Stimulated activated memory B cell treated with anti-CD40 and anti-IgM and Interleukin-4, amounts not matched to agents 10 μg/mL and 1 μg/mL and 100 μg/mL, for 72 hours (primary cell): ENCODE data around the gene GABRR1.
"Not testable (repeated sequence)": the region's sequence is repeated elsewhere in the genome, so short reads cannot be mapped to it uniquely, and the experiment has no call there.

ENCODE experiments used
- ATAC-seq: fragments of 150-1000 bp; cut with Tn5 transposase; 2 replicates; pipeline ENCODE4 v1.10.0; 2021
- H3K27ac Mint-ChIP-seq: one replicate; pipeline ENCODE4 v1.8.0; 2022; ENCODE audit warnings: mild to moderate bottlenecking, mixed read lengths
- H3K27me3 Mint-ChIP-seq: one replicate; pipeline ENCODE4 v1.8.0; 2022; ENCODE audit warnings: mixed read lengths
- H3K36me3 Mint-ChIP-seq: one replicate; pipeline ENCODE4 v1.8.0; 2022; ENCODE audit warnings: mixed read lengths
- H3K4me1 Mint-ChIP-seq: one replicate; pipeline ENCODE4 v1.8.0; 2022; ENCODE audit warnings: mixed read lengths
- H3K4me3 Mint-ChIP-seq: one replicate; pipeline ENCODE4 v1.8.0; 2022; ENCODE audit warnings: mild to moderate bottlenecking, moderate library complexity, mixed read lengths
- H3K9me3 Mint-ChIP-seq: one replicate; pipeline ENCODE4 v1.8.0; 2022; ENCODE audit warnings: mixed read lengths

The GABRR1 gene

DNA sequence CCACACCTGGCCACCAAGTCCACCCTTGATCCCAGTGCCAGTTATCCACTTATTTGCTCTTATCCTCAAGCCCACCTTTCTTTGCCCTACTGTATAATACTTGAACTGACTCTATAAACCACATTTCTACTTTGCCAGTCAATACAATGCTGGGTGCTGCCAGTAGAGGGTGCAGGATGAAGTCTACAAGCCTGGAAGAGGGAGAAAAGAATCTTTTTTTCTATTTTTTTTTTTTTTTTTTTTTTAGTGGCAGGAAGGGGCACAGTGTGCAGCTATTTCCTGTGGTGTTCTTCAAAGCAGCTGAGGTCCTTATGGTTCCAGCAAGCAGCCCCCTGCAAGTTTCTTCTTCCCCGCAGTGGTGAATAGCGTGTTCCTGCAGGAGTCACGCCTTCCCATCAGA lies 22.2 kb upstream of the GABRR1 start:
- no peak overlapping the region for H3K27ac Mint-ChIP-seq
- no peak for ATAC-seq
- H3K27me3 Mint-ChIP-seq: peaks cover 47% of the 10 kb centered on the region
- peaks cover 8% of the 10 kb centered on the region for H3K36me3 Mint-ChIP-seq
- peaks cover 12% of the 10 kb centered on the region for H3K4me1 Mint-ChIP-seq
- no peak overlapping the region for H3K4me3 Mint-ChIP-seq
- H3K9me3 Mint-ChIP-seq: peaks cover 8% of the 10 kb centered on the region

DNA sequence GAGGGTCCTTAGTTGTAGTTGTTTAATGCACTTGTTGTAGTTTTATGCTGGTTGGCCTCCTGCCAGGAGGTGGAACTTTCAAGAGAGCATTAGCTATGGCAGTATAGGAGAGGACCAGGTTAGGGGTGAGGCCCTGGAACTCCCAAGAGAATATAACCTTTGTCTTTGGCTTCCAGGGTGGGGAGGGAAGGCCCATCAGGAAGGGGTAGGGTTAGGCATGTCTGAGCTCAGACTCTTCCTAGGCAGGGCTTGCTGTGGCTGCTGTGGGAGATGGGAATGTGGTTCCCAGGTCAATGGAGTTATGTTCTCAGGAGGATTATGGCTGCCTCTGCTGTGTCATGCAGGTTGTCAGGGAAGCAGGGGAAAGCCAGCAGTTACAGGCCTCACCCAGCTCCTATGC lies 20.0 kb upstream of the GABRR1 start:
- Mint-ChIP-seq H3K4me1 (peaks cover 12% of the 10 kb centered on the region), H3K27ac (no peak overlapping the region), H3K4me3 (no peak overlapping the region), H3K9me3 (peaks cover 8% of the 10 kb centered on the region), H3K27me3 (peaks cover 58% of the 10 kb centered on the region), H3K36me3 (peaks cover 8% of the 10 kb centered on the region)
- ATAC-seq: no peak

DNA sequence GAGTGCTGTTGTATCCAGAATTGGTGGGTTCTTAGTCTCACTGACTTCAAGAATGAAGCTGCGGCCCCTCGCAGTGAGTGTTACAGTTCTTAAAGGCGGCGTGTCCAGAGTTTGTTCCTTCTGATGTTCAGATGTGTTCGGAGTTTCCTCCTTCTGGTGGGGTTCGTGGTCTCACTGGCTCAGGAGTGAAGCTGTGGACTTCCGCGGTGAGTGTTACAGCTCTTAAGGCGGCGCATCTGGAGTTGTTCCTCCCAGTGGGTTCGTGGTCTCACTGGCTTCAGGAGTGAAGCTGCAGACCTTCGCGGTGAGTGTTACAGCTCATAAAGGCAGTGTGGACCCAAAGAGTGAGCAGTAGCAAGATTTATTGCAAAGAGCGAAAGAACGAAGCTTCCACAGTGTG lies 16.4 kb upstream of the GABRR1 start:
- ATAC-seq, H3K27ac Mint-ChIP-seq, H3K36me3 Mint-ChIP-seq, H3K4me1 Mint-ChIP-seq: not testable (repeated sequence)
- Mint-ChIP-seq H3K9me3 (peaks cover 13% of the 10 kb centered on the region), H3K4me3 (peak overlapping the region; percentile 50), H3K27me3 (peaks cover 57% of the 10 kb centered on the region)

DNA sequence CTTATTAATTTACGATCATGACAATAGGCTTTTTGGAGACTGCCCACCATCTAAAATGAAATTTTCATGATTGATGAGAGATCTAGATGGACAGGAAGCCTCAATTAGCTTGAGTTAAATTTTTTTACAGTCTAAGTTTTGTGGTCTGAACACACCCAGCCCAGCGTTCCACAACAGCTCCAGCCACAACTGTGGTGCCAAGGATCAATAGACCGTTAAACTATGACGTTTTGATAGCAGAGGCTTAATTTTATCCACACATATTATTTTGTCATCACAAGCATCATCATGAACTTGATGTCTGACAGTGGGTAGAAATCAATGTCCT lies 5.5 kb upstream of the GABRR1 start:
- Mint-ChIP-seq H3K4me3 (no peak overlapping the region), H3K4me1 (peaks cover under 1% of the 10 kb centered on the region), H3K9me3 (peaks cover 4% of the 10 kb centered on the region), H3K36me3 (no peaks in the 10 kb centered on the region), H3K27ac (no peak overlapping the region), H3K27me3 (peaks cover 8% of the 10 kb centered on the region)
- ATAC-seq: no peak

DNA sequence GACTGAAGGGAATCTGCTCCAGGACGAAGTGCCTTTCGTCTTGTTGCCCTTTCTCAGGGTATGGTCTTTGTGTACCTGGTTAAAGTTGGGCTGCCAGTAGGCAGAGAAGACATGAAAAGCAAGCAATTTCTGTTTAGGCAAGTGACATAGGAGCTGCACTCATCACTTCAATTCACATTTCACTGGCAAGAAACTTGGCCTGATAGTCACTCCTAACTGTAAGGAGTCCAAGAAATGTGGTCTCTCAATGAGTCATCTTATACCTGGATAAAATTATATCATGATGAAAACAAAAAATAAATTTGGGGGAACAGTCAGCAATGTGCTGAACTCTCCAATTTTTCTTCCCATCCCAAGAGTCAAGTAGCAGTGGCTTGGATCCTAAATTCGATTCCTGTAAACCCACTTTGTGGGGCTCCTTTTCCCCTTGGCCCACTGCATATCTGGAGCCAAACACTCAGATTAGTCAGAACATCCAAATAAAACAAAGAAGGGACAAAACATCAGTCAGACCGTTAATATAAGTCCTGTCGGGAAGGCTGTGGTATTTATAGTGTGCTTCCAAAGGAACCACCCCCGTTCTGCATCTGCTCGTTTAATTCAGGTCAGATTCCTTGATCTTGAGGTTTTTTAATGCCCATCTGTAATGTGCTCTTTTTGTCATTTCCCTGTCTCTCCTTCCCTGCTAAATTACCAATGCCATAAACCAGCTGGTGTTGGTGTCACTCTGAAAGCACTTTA lies 5.0 kb upstream of the GABRR1 start:
- peaks cover 14% of the 10 kb centered on the region for H3K27me3 Mint-ChIP-seq
- peaks cover 4% of the 10 kb centered on the region for H3K9me3 Mint-ChIP-seq
- no peak overlapping the region for H3K4me3 Mint-ChIP-seq
- H3K36me3 Mint-ChIP-seq: no peaks in the 10 kb centered on the region
- H3K27ac Mint-ChIP-seq: no peak overlapping the region
- no peak for ATAC-seq
- peaks cover 5% of the 10 kb centered on the region for H3K4me1 Mint-ChIP-seq

DNA sequence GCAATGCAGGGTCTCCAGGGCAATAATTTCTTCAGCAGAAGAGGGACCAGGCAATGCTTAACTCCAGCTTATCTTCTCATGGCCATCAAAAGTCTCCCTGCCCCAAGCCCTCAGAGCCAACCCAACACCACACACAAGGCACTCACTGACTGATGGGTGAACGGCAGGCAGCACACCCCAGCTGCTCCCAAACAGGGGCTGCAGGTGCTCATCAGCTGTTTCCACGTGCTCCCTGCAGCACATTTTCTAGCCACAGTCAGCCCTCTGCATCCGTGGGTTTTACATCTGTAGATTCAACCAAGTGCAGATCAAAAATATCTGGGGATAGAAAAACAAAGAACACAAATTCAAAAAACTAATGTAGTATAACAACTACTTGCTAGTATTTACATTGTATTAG lies 4.0 kb upstream of the GABRR1 start:
- H3K36me3 Mint-ChIP-seq: no peaks in the 10 kb centered on the region
- H3K4me3 Mint-ChIP-seq: no peak overlapping the region
- peaks cover 5% of the 10 kb centered on the region for H3K4me1 Mint-ChIP-seq
- no peak overlapping the region for H3K27ac Mint-ChIP-seq
- no peak for ATAC-seq
- peaks cover 4% of the 10 kb centered on the region for H3K9me3 Mint-ChIP-seq
- H3K27me3 Mint-ChIP-seq: peaks cover 18% of the 10 kb centered on the region

DNA sequence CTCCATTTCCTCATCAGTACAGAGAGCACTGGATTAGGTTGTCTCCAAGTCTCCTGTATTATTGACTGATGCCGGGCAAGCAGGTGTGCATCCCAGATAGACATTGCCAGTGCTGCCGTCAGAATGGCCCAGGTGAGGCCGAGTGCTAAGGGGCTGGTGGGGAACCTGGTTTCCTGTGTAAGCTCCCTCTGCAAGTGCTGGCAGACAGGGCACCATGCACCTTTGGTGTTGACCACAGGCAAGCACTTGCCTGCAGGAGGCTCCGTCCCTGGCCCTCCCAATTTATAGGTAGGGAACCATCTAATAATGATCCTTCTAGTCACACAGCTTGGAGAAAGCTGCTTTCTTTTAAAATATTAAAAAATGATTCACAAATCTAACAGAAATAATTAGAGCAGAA lies 747 bp downstream of the GABRR1 start:
- no peak for ATAC-seq
- Mint-ChIP-seq H3K4me3 (no peak overlapping the region), H3K4me1 (peaks cover 5% of the 10 kb centered on the region), H3K36me3 (no peaks in the 10 kb centered on the region), H3K27ac (no peak overlapping the region), H3K9me3 (no peaks in the 10 kb centered on the region), H3K27me3 (peaks cover 29% of the 10 kb centered on the region)

DNA sequence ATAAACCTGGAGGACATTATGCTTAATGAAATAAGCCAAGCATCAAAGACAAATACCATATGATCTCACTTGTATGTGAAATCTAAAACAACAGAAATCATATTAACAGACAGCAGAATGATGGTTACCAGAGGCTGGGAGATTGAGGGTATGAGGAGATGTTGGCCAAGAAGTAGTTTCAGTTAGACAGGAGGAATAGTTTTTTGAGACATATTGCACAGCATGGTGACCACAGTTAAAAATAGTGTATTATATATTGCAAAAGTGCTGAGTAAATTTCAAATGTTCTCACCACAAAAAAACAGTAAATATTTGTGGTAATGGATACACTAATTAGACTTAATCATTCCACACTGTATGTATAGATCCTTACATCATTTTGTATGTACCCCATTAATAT lies 1.8 kb downstream of the GABRR1 start:
- peaks cover 31% of the 10 kb centered on the region for H3K27me3 Mint-ChIP-seq
- no peak overlapping the region for H3K27ac Mint-ChIP-seq
- peaks cover 5% of the 10 kb centered on the region for H3K4me1 Mint-ChIP-seq
- H3K36me3 Mint-ChIP-seq: no peaks in the 10 kb centered on the region
- no peaks in the 10 kb centered on the region for H3K9me3 Mint-ChIP-seq
- H3K4me3 Mint-ChIP-seq: no peak overlapping the region
- ATAC-seq: no peak

DNA sequence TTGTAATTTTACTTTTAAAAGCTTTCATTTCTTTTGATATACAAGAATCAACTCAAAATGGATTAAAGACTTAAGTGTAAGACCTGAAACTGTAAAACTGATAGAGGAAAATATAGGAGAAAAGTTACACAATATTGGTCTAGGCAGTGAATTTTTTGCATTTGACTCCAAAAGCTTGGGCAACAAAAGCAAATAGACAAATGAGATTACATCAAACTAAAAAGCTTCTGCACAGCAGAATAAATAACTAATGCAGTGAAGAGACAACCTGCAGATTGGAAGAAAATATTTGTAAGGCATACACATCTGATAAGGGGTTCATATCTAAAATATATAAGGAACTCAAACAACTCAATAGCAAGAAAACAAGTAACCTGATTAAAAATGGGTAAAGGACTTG lies 3.0 kb downstream of the GABRR1 start:
- H3K27ac Mint-ChIP-seq: no peak overlapping the region
- H3K36me3 Mint-ChIP-seq: no peaks in the 10 kb centered on the region
- no peak overlapping the region for H3K4me3 Mint-ChIP-seq
- H3K27me3 Mint-ChIP-seq: peaks cover 31% of the 10 kb centered on the region
- ATAC-seq: no peak
- no peaks in the 10 kb centered on the region for H3K9me3 Mint-ChIP-seq
- H3K4me1 Mint-ChIP-seq: peaks cover 5% of the 10 kb centered on the region

DNA sequence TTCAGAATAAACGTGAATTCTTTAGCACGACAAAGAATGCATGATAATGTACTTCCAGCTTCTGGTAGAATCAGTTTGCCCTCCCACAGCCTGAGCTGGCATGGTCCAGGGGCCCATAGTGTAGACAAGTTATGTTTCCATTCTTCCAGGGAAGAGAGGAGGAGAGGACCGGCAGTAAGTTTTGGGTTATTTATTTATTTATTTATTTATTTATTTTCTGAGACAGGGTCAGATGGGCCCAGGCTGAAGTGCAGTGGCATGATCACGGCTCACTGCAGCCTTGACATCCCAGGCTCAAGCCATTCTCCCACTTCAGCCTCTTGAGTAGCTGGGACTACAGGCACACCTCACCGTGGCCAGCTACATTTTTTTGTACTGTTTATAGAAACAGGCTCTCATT lies 4.7 kb downstream of the GABRR1 start:
- Mint-ChIP-seq H3K4me3 (no peak overlapping the region), H3K27ac (no peak overlapping the region), H3K36me3 (no peaks in the 10 kb centered on the region), H3K9me3 (no peaks in the 10 kb centered on the region), H3K27me3 (peaks cover 21% of the 10 kb centered on the region), H3K4me1 (peaks cover 2% of the 10 kb centered on the region)
- no peak for ATAC-seq

DNA sequence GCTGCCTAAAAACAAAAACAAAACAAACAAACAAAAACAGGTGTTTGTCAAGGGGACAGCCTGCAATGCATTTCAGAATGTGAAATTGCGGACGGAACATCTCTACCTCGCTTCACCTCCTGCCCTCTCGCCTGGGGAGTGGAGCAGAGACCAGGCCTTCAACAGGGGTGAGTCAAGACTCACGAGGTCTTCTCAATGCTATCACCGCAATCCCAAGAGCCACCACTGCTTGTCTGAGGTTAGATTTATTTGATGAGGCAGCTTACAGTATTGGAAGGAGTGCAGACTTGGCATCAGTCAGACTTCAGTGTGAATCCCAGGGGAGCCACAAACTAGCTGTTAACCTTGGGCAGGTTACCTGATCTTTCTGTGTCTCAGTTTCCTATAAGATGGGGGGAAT lies 7.7 kb downstream of the GABRR1 start:
- H3K4me1 Mint-ChIP-seq: no peaks in the 10 kb centered on the region
- no peak overlapping the region for H3K27ac Mint-ChIP-seq
- no peaks in the 10 kb centered on the region for H3K9me3 Mint-ChIP-seq
- no peaks in the 10 kb centered on the region for H3K36me3 Mint-ChIP-seq
- peaks cover 13% of the 10 kb centered on the region for H3K27me3 Mint-ChIP-seq
- H3K4me3 Mint-ChIP-seq: no peak overlapping the region
- no peak for ATAC-seq

DNA sequence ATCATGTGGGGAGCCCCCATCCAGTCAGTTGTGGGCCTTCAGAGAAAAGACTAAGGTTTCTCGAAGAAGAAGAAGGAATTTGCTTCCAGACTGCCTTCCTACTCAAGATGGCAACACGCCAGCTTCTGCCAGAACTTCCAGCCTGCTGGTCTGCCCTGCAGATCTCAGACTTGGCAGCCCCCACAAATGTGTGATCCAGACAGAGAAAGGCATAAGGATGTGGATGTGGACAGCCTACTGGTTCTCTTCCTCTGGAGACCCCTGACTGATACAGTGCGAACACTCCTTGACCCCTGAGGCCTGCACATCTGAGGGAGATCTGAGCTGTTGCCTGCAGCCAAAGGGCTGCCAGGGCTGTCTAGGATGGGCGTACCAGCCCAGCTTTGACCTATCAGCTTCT lies 8.6 kb downstream of the GABRR1 start:
- no peak overlapping the region for H3K4me3 Mint-ChIP-seq

DNA sequence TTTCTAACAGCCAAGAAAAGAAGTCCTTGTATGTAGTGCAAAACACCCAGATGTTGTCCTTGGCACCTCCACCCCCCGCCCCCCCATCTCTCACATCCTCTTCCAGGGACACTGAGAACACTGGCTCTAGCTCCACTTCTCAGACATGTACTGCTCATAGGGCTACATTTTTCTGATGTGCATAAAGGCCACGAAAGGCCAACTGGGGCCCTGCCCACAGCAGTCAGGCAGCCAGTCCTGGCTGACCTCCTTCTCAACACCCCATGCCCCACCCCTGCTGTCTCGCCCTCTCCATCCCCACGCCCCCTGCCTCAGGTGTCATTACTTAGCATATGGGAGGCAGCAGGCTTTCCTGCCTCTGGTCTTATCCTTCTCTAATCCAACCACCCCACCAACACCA lies 11.3 kb downstream of the GABRR1 start:
- no peak overlapping the region for H3K27ac Mint-ChIP-seq
- peak; percentile 57 for ATAC-seq
- no peaks in the 10 kb centered on the region for H3K4me1 Mint-ChIP-seq
- H3K36me3 Mint-ChIP-seq: no peaks in the 10 kb centered on the region
- H3K9me3 Mint-ChIP-seq: no peaks in the 10 kb centered on the region
- no peak overlapping the region for H3K4me3 Mint-ChIP-seq
- peaks cover 12% of the 10 kb centered on the region for H3K27me3 Mint-ChIP-seq

More for the DNA sequence above, 8.6 kb downstream of the GABRR1 start:
- H3K27ac Mint-ChIP-seq: no peak overlapping the region
- no peaks in the 10 kb centered on the region for H3K9me3 Mint-ChIP-seq
- H3K27me3 Mint-ChIP-seq: peaks cover 21% of the 10 kb centered on the region
- no peaks in the 10 kb centered on the region for H3K36me3 Mint-ChIP-seq
- no peaks in the 10 kb centered on the region for H3K4me1 Mint-ChIP-seq
- ATAC-seq: peak; percentile 25

DNA sequence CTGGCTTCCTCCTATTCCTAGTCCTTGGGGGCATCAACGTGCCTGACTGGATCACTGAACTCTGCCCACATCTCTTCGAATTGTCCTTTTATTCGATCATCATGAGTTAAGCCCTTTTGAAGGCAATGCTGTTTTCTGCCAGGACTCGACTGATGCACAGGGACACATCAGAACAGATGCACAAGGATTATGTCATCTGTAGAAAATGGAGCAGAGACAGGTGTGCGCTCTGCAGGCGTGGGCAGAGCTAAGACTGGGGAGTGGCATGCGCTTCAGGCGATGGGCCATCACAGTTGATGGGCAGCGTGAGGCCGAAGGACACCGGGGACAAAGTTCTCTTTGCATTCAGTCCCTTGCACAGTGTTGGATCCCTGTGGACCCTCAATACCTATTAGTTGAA lies 13.1 kb downstream of the GABRR1 start:
- Mint-ChIP-seq H3K4me1 (no peaks in the 10 kb centered on the region), H3K27me3 (peaks cover 12% of the 10 kb centered on the region), H3K4me3 (no peak overlapping the region), H3K27ac (no peak overlapping the region), H3K36me3 (no peaks in the 10 kb centered on the region), H3K9me3 (no peaks in the 10 kb centered on the region)
- ATAC-seq: no peak

DNA sequence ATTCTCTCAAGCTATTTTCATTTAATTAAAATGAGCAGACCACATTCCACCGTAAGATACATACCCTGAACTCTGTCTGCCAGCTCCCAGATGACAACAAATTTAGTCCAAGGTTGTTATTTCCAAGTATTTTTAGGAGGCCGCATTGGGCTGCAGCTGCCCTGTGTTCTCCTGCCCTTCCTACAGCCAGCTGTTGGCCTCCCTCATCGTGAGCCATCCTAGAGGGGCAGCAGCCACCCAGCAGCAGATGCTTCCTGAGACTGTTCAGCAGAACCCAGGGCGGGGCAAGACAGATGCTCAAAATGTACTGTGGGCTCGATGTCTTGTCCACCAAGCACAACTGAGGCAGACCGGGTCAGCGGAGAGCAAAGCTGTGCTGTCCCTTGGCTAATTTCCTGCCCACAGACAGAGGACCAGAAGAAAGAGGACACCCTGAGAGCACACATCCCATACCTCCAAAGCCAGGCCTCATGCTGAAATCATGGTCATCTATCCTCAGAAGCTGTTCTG lies 16.4 kb downstream of the GABRR1 start:
- Mint-ChIP-seq H3K36me3 (no peaks in the 10 kb centered on the region), H3K4me3 (no peak overlapping the region), H3K9me3 (no peaks in the 10 kb centered on the region), H3K27me3 (peaks cover 12% of the 10 kb centered on the region), H3K4me1 (no peaks in the 10 kb centered on the region), H3K27ac (no peak overlapping the region)
- ATAC-seq: no peak

DNA sequence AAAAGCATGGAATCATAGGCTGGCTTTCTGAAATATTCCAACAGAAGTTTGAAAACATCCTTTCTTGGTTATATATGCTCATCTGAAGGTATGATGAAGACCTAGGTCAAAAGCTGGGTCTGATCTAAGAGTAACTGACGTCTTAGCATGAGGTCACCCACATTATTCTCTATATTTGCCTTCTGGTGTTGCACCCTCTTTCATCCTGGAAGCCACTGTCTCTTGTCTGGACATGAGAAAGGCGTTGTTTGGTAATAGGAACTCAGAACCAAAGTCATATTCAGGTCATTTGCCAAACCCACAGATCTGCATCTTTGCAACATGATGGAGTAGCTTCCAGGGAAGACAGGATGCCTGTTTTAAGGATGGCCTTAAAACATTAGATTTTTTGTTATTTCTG lies 17.6 kb downstream of the GABRR1 start:
- peaks cover 4% of the 10 kb centered on the region for H3K36me3 Mint-ChIP-seq
- H3K27ac Mint-ChIP-seq: no peak overlapping the region
- H3K27me3 Mint-ChIP-seq: peaks cover 12% of the 10 kb centered on the region
- no peak for ATAC-seq
- peaks cover 4% of the 10 kb centered on the region for H3K9me3 Mint-ChIP-seq
- no peak overlapping the region for H3K4me3 Mint-ChIP-seq
- no peaks in the 10 kb centered on the region for H3K4me1 Mint-ChIP-seq
